Measurements from ENCODE around the gene PLXNA2.

PLXNA2 gene

DNA sequence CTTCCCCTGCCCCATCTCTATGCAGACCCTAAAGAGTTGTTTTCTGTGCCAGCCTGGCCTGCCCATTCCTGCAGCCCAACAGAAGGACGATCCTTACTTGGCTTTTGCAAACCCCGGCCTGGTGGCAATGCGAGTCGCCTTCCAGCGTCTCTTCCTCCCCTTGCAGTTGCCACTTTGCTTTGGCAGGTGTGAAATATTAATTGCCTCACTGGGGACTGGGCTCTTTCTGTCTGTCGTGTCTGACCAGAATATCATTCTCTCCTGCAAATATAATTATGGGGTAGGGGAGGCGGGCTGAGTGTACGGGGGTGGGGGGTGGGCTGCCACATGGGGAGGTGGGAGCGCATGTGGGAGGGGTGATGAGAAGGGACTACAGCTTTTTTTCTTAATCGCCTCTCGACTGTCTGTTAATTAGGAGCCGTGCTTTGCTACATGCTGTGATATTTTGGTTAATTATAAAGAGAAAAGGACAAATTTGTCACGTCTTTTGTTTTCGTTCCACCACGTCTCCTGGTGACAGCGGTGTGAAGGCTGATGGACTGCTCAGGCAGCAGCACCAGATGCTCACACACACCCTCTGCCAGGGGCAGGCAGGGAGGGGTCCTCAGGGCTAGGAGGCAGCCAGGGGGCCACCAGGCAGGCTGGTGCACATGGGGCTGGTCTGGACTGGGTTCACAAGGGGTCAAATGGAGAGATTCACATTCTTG is 253.2 kb downstream of the PLXNA2 start:
- Histone ChIP-seq H3K27me3 (ENCODE audit: insufficient read depth, low read length) (no peaks in the 10 kb centered on the region), H3K4me3 (ENCODE audit: low read length) (no peak overlapping the region), H3K9ac (ENCODE audit: low read depth, low read length) (no peak overlapping the region), H3K9me3 (ENCODE audit: insufficient read depth, low read depth, low read length) (no peaks in the 10 kb centered on the region), H3K4me1 (ENCODE audit: insufficient read depth, low read length) (no peaks in the 10 kb centered on the region), H3K36me3 (ENCODE audit: insufficient read depth, low read length) (no peaks in the 10 kb centered on the region), H3K27ac (ENCODE audit: low read depth, low read length) (no peak overlapping the region)
- WGBS, result 90% methylated on average over 15 of the region's 16 CpGs

DNA sequence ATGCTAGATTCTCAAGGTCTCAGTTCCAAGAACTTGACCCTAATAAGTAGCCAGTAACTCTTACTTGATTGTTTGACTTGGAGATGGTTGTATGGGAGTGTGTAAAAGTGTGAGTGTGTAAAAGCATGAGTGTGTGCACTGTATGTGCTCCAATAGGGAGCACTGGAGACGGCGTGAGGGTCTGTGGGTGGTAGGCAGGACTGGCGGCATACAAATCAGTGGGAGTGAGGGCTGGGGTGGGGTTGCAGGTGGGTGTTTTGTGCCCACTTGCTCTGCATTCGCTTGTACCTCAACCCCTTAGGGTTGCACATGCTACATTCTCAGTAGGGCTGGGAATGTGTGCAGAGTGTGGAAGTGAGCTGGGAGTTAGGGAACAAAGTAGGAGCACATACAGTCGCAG is 253.7 kb downstream of the PLXNA2 start:
- Histone ChIP-seq H3K36me3 (ENCODE audit: insufficient read depth, low read length) (no peaks in the 10 kb centered on the region), H3K27ac (ENCODE audit: low read depth, low read length) (no peak overlapping the region), H3K4me1 (ENCODE audit: insufficient read depth, low read length) (no peaks in the 10 kb centered on the region), H3K9me3 (ENCODE audit: insufficient read depth, low read depth, low read length) (no peaks in the 10 kb centered on the region), H3K27me3 (ENCODE audit: insufficient read depth, low read length) (no peaks in the 10 kb centered on the region), H3K4me3 (ENCODE audit: low read length) (no peak overlapping the region), H3K9ac (ENCODE audit: low read depth, low read length) (no peak overlapping the region)
- WGBS, result 93% methylated on average over 5 of the region's 5 CpGs

- no peaks in the 10 kb centered on the region for H3K36me3 ChIP-seq (ENCODE audit: insufficient read depth, low read length)
- no peak overlapping the region for H3K9ac ChIP-seq (ENCODE audit: low read depth, low read length)
- no peaks in the 10 kb centered on the region for H3K9me3 ChIP-seq (ENCODE audit: insufficient read depth, low read depth, low read length)
- WGBS, result 92% methylated on average over 10 of the region's 10 CpGs
- no peaks in the 10 kb centered on the region for H3K4me1 ChIP-seq (ENCODE audit: insufficient read depth, low read length)
- no peaks in the 10 kb centered on the region for H3K27me3 ChIP-seq (ENCODE audit: insufficient read depth, low read length)
- H3K27ac ChIP-seq (ENCODE audit: low read depth, low read length), result no peak overlapping the region
- no peak overlapping the region for H3K4me3 ChIP-seq (ENCODE audit: low read length)
These were observed 255.6 kb downstream of the PLXNA2 start for GRCh38 chr1:207988326-207989165.

GRCh38 chr1:207987164-207987563 is 257.0 kb downstream of the PLXNA2 start:
- WGBS, result 89% methylated on average over 5 of the region's 5 CpGs
- no peaks in the 10 kb centered on the region for H3K27me3 ChIP-seq (ENCODE audit: insufficient read depth, low read length)
- H3K36me3 ChIP-seq (ENCODE audit: insufficient read depth, low read length), result no peaks in the 10 kb centered on the region
- no peak overlapping the region for H3K4me3 ChIP-seq (ENCODE audit: low read length)
- H3K9me3 ChIP-seq (ENCODE audit: insufficient read depth, low read depth, low read length), result no peaks in the 10 kb centered on the region
- H3K9ac ChIP-seq (ENCODE audit: low read depth, low read length), result no peak overlapping the region
- no peak overlapping the region for H3K27ac ChIP-seq (ENCODE audit: low read depth, low read length)
- no peaks in the 10 kb centered on the region for H3K4me1 ChIP-seq (ENCODE audit: insufficient read depth, low read length)

- Histone ChIP-seq H3K27ac (ENCODE audit: low read depth, low read length) (no peak overlapping the region), H3K4me1 (ENCODE audit: insufficient read depth, low read length) (no peaks in the 10 kb centered on the region), H3K9ac (ENCODE audit: low read depth, low read length) (no peak overlapping the region), H3K9me3 (ENCODE audit: insufficient read depth, low read depth, low read length) (no peaks in the 10 kb centered on the region), H3K36me3 (ENCODE audit: insufficient read depth, low read length) (no peaks in the 10 kb centered on the region), H3K27me3 (ENCODE audit: insufficient read depth, low read length) (no peaks in the 10 kb centered on the region), H3K4me3 (ENCODE audit: low read length) (no peak overlapping the region)
- WGBS, result 89% methylated on average over 7 of the region's 7 CpGs
These were observed 258.2 kb downstream of the PLXNA2 start for GRCh38 chr1:207985996-207986395.

DNA sequence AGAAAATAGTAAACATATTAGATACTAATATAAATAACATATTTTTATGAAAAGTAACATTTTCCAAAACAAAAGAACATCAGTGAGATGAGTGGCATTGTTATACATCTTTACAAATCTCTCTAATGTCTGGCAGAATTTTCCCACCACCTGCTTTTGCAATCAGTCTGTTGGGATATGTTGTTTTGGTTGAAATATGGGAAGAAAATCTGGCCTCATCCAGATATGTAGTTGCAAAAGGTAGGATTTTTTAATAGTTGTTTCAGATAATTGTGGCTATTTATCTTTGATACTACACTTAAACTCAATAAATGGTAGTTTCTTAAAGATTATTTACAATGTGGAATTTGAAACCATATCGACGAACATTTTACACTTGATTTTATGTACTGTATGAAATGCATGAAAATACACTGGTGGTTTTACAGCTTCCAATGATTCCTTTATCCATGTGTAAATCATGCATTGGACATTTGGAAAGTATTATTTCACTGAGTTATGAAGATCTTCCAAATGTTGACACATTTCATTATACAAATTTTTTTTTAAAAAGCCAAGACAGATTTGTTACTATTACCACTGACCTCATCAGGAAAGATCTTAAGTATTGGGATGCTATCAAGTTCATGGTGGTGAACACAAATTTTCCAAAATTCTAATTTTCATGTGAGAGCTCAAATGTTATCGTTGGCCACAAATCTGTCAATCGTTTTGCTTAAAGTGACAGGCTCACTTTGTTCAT is 259.2 kb downstream of the PLXNA2 start:
- no peaks in the 10 kb centered on the region for H3K9me3 ChIP-seq (ENCODE audit: insufficient read depth, low read depth, low read length)
- H3K4me3 ChIP-seq (ENCODE audit: low read length), result no peak overlapping the region
- H3K4me1 ChIP-seq (ENCODE audit: insufficient read depth, low read length), result no peaks in the 10 kb centered on the region
- H3K9ac ChIP-seq (ENCODE audit: low read depth, low read length), result no peak overlapping the region
- no peak overlapping the region for H3K27ac ChIP-seq (ENCODE audit: low read depth, low read length)
- 95% methylated on average over 4 of the region's 4 CpGs for WGBS
- peaks cover 2% of the 10 kb centered on the region; the same call in 1 of the 2 replicates for H3K27me3 ChIP-seq (ENCODE audit: insufficient read depth, low read length)
- no peaks in the 10 kb centered on the region for H3K36me3 ChIP-seq (ENCODE audit: insufficient read depth, low read length)

DNA sequence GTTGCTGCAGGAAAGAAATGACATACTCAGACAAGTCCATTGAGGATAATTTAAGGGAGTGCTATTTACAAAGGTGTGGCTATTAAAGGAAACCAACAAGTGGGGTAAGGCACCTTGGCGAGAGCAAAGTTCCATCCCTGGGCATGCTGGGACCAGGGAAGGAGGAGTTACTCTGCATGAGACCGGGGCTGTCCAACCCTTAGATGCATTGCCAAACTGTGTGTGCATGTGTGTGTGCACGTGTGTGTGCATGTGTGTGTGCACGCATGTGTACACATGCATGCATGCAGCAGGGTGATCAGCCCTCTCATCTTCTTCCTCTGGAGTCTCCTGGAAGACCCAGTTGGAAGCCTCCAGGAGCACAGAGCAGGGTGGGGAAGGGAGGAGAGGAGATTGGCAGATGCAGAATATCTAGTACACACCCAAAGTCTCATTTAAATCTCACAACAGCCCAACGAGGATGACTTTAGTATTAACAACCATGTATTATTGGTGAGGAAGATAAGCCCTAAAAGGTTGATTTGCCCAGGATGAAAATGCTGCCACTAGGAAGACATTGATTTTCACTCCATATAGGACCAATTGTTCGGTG is 261.0 kb downstream of the PLXNA2 start:
- WGBS, result 86% methylated on average over 5 of the region's 6 CpGs

GRCh38 chr1:207981976-207982375 is 262.2 kb downstream of the PLXNA2 start:
- Histone ChIP-seq H3K9me3 (ENCODE audit: insufficient read depth, low read depth, low read length) (no peaks in the 10 kb centered on the region), H3K4me3 (ENCODE audit: low read length) (no peak overlapping the region), H3K9ac (ENCODE audit: low read depth, low read length) (no peak overlapping the region), H3K27ac (ENCODE audit: low read depth, low read length) (no peak overlapping the region), H3K4me1 (ENCODE audit: insufficient read depth, low read length) (no peaks in the 10 kb centered on the region), H3K36me3 (ENCODE audit: insufficient read depth, low read length) (no peaks in the 10 kb centered on the region), H3K27me3 (ENCODE audit: insufficient read depth, low read length) (peaks cover 2% of the 10 kb centered on the region; the same call in 1 of the 2 replicates)
- whole genome bisulfite sequencing, result 46% methylated on average over 2 of the region's 2 CpGs

More for the DNA sequence above, 261.0 kb downstream of the PLXNA2 start:
- H3K27me3 ChIP-seq (ENCODE audit: insufficient read depth, low read length), result peaks cover 2% of the 10 kb centered on the region; the same call in 1 of the 2 replicates
- no peaks in the 10 kb centered on the region for H3K4me1 ChIP-seq (ENCODE audit: insufficient read depth, low read length)
- no peak overlapping the region for H3K4me3 ChIP-seq (ENCODE audit: low read length)
- no peak overlapping the region for H3K27ac ChIP-seq (ENCODE audit: low read depth, low read length)
- H3K36me3 ChIP-seq (ENCODE audit: insufficient read depth, low read length), result no peaks in the 10 kb centered on the region
- no peak overlapping the region for H3K9ac ChIP-seq (ENCODE audit: low read depth, low read length)
- no peaks in the 10 kb centered on the region for H3K9me3 ChIP-seq (ENCODE audit: insufficient read depth, low read depth, low read length)

DNA sequence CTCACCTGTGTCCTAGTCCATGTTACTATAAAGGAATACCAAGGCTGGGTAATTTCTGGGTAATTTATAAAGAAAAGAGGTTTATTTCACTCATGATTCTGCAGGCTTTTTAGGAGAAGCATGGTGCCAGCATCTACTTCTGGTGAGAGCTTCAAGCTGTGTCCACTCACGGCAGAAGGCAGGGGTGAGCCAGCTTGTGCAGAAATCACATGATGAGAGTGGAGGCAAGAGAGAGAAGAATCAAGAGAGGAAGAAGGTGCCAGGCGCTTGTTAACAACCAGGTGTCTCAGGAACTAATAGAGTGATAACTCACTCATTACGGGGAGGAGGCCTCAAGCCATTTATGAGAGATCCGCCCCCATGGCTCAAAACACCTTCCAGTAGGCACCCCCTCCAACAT is 265.7 kb downstream of the PLXNA2 start:
- WGBS, result 83% methylated on average over 4 of the region's 4 CpGs

DNA sequence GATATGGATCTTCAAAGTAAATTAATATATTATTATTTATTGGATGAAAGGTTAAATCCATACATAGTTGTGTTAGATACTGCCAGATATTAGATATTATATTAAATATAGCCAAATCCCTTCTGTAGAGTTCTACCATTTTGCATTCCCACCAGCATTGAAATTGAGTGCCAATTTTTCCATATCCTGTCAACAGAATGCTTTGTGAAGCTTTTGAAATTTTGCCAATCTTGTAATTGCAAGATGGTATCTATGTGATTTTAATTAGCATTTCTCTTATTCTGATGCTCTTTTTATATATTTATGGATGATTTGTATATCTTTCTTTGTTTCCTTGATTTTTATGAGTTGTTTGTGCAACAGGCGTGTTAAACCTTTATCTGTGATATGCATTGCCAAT is 266.3 kb downstream of the PLXNA2 start:
- Histone ChIP-seq H3K9me3 (ENCODE audit: insufficient read depth, low read depth, low read length) (no peaks in the 10 kb centered on the region), H3K27me3 (ENCODE audit: insufficient read depth, low read length) (peaks cover 2% of the 10 kb centered on the region; the same call in 1 of the 2 replicates), H3K36me3 (ENCODE audit: insufficient read depth, low read length) (no peaks in the 10 kb centered on the region), H3K4me3 (ENCODE audit: low read length) (no peak overlapping the region), H3K9ac (ENCODE audit: low read depth, low read length) (no peak overlapping the region), H3K27ac (ENCODE audit: low read depth, low read length) (no peak overlapping the region), H3K4me1 (ENCODE audit: insufficient read depth, low read length) (no peaks in the 10 kb centered on the region)
- no CpG with 5 or more reads among the region's 1 CpG for WGBS

More for the DNA sequence above, 265.7 kb downstream of the PLXNA2 start:
- no peak overlapping the region for H3K4me3 ChIP-seq (ENCODE audit: low read length)
- H3K9me3 ChIP-seq (ENCODE audit: insufficient read depth, low read depth, low read length), result no peaks in the 10 kb centered on the region
- H3K9ac ChIP-seq (ENCODE audit: low read depth, low read length), result no peak overlapping the region
- peaks cover 2% of the 10 kb centered on the region; the same call in 1 of the 2 replicates for H3K27me3 ChIP-seq (ENCODE audit: insufficient read depth, low read length)
- H3K36me3 ChIP-seq (ENCODE audit: insufficient read depth, low read length), result no peaks in the 10 kb centered on the region
- H3K27ac ChIP-seq (ENCODE audit: low read depth, low read length), result no peak overlapping the region
- no peaks in the 10 kb centered on the region for H3K4me1 ChIP-seq (ENCODE audit: insufficient read depth, low read length)

Measured in HUES64 (cell line).